Right ventricle myocardium superior (tissue), 1 donor: ENCODE measurements around the gene PTPRG. TPM values are rescaled to one million over a fixed set of nuclear protein-coding genes. Genes with fewer than 3 reads are reported as not detected.

Experiments used
- ATAC-seq: fragments of 200-7000 bp; cut with Tn5 transposase; one replicate; pipeline ENCODE4 v1.9.1; 2020; ENCODE audit warnings: mild to moderate bottlenecking; ENCODE audit not compliant: poor library complexity
- DNase-seq: peaks from one replicate; pipeline ENCODE4 v3.0.0-alpha.2; 2020
- intact Hi-C: fragments of 100-400 bp; cut with DNase I; formaldehyde crosslinking; loops from one replicate; pipeline ENCODE4 v1.11.2; 2022
- total RNA-seq: library from RNA; stranded (reverse); fragmentation: NEBNext Ultra II Directional; extraction: Animal tissue kit (Norgen Biotek cat#: 25700); gene quantifications from one replicate; pipeline ENCODE4 v1.2.1, GENCODE V29; 2021
- donor health status: DM: no; HTN: yes; CAD: no; lungs with severe emphysema.

The PTPRG gene
- total RNA-seq, 1 donor from 2014 or later: 29.7 TPM

- ATAC-seq: no peak
- intact Hi-C loops: no loop called here
- no peak for DNase-seq
These were observed 258.5 kb downstream of the PTPRG start for GRCh38 chr3:61819861-61820260.

- intact Hi-C loops: no loop called here
- no peak for ATAC-seq
These were observed 259.1 kb downstream of the PTPRG start for GRCh38 chr3:61820306-61820992.

GRCh38 chr3:61821823-61822251, 260.5 kb downstream of the PTPRG start:
- DNase-seq: no peak
- intact Hi-C loops: no loop called here
- peak; percentile 52 for ATAC-seq

More at GRCh38 chr3:61820306-61820992, 259.1 kb downstream of the PTPRG start:
- DNase-seq: no peak

- DNase-seq (no peak), ATAC-seq (no peak)
- intact Hi-C loops: no loop called here
These were observed 261.2 kb downstream of the PTPRG start for GRCh38 chr3:61822588-61822987.

- DNase-seq: no peak
- intact Hi-C loops: no loop called here
- ATAC-seq: no peak
These were observed 263.3 kb downstream of the PTPRG start for GRCh38 chr3:61824553-61825135.

GRCh38 chr3:61826161-61826560, 264.8 kb downstream of the PTPRG start:
- intact Hi-C loops: no loop called here
- DNase-seq (no peak), ATAC-seq (no peak)

DNA sequence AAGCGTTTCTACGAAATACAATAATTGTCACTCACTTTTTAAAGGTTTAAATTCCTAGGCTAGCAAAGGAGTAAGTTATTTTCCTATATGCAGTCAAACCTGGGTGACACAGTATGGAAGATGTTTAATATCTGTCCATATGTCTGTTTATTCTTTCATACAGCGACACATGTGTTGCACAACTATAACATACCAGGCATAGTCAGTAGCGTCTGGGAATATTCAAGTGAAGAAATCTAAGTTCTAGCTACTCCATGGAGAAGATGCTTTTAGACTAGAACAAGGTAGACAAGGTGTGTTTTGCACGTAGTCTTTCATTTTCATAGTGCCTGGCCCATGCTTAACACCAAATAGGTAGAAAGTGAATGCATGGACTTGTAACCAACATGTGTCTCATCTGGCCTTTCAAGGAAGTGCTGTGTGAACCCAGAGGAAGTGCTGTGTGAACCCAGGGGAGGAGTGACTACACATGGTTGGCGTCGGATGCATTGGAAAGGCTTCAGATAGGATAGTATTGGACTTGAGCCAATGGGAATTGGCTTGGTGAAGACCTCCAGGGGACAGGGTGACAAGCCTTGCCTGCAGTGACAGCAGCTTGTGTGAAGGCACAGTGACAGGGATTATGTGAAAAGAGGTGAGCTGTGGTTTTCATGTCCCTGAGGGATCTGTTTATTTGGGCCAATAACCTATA, 267.0 kb downstream of the PTPRG start:
- intact Hi-C loops: no loop called here
- ATAC-seq (peak; percentile 73), DNase-seq (no peak)

GRCh38 chr3:61828880-61829721, 267.7 kb downstream of the PTPRG start:
- ATAC-seq (peak; percentile 58), DNase-seq (no peak)
- intact Hi-C loops: no loop called here

DNA sequence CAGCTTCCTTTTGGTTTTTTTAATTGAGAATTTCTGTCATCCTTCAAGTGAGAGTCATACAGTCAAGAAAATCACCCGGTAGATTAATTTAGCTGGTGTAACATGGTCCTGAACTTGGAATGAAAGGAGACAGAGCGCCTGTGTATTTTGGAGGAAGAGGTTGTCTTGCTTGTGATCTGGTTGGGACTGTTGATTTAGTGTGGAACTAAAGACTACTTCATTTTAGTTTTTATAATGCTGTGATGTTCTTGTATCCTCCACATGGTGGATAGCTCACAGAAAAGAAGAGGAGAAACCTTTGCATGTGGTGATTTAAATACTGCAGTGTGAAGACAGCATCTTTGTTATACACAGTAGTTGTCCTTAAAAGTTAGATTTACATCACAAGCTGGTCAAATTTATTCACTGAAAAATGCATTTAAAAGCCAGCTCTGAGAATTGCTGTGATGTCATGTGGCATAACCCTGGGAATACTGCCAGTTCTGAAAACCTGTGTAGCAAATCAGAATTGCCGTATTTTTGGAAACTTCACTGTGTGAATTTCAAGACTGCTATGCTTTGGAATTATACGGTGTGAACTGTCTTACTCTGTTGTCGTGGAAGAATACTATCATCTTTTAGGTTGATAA, 268.5 kb downstream of the PTPRG start:
- ATAC-seq: peak; percentile 38
- no peak for DNase-seq
- intact Hi-C loops: no loop called here

DNA sequence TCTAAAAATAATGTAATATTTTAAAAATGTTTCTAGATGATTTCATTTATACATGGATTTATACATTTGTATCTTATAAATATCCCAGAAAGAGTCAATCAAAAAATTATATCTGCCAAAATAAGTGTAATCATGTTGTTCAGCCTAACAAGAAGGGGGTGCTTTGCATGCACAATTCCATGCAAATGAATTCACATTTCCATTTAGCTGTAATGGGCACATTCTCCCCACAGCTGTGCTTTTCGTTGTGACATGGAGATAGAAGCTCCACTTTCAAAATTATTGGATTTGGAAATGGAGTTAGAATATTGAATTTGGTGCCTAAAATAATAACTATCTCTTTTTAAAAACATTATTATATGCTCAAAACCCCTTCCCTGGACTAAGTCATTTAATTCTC, 270.6 kb downstream of the PTPRG start:
- DNase-seq: no peak
- intact Hi-C loops: no loop called here
- ATAC-seq: no peak

DNA sequence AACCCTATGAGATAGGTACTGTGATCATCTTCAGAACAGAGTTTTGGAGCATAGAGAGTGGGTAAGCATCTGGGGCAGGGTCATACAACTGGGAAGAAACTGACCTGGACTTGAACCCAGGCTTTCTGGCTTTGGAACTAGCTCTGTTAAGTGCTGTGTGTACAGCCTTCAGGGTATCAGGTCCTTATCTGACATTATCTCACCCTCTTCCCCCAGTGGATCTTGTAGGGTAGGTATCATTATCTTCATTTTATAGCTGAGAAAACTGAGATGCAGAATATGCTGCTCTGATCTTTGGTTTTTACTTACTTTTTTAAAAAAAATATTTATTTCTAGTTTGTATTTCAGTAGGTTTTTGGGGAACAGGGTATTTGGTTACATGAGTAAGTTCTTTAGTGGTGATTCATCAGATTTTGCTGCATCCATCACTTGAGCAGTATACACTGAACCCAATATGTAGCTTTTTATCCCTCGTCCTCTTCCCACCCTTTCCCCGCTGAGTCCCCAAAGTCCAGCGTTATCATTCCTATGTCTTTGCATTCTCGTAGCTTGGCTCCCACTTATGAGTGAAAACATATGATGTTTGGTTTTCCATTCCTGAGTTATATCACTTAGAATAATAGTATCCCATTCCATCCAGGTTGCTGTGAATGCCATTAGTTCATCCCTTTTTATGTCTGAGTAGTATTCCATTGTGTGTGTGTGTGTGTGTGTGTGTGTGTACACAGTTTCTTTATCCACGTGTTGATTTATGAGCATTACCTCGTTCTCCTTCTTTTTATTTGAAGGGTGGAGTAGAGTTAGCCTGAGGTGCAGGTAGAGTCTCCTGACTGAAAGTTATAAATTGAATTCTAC, 271.2 kb downstream of the PTPRG start:
- DNase-seq (no peak), ATAC-seq (no peak)
- intact Hi-C loops: no loop called here

- DNase-seq (no peak), ATAC-seq (no peak)
- intact Hi-C loops: no loop called here
These were observed 277.9 kb downstream of the PTPRG start for GRCh38 chr3:61839256-61839655.

DNA sequence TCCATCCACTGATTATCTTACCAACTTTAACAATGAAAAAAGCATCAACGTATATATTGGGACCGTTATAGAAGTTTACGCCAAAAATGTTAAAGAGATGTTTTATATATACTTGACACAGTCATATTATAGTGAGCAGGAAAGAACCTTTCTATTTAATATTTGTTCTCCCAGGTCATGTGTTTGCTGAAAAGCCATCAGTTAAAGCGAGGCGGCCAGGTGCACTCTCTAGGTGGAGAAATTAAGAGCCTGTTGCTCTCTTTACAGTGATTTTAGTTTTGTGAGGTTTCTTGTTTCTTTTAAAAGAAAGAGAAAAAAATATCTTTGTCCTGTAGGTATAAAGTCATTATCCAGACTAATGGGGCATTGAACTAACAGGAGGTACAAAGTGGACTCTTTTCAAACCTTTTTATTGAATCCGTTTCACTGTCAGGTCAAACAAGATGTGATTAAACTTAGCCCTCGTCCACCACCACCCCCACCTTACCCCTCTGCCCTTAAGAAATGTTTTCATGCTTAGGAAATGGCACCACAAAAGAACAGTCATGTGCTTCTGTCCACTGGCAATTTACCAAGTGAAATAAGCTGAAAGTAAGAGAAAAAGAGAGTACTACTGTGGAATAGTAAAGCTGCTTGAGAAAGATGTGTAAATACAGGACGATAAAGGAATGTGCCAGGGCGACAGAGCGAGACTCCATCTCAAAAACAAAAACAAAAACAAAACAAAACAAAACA, 279.9 kb downstream of the PTPRG start:
- DNase-seq: no peak
- intact Hi-C loops: no loop called here

DNA sequence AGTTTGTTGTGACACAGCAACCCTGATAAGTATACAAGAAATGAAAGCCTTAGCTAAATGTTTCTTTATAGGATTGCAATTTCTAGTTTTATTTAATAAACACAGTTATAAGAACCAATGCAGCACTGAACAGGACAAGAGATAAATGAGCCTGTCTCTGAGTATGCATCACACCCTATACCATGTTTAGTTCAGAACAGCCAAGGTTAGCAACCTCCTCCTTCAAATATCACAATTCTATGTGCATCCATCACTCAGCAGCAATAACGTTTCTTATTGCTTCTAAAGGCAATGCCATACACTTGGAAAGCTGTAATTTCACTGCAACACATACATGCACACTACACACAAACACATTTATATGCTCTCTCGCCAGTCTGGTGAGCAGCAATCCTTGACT, 280.6 kb downstream of the PTPRG start:
- ATAC-seq (no peak), DNase-seq (no peak)
- intact Hi-C loops: no loop called here

More for the DNA sequence above, 279.9 kb downstream of the PTPRG start:
- peak; percentile 47 for ATAC-seq

DNA sequence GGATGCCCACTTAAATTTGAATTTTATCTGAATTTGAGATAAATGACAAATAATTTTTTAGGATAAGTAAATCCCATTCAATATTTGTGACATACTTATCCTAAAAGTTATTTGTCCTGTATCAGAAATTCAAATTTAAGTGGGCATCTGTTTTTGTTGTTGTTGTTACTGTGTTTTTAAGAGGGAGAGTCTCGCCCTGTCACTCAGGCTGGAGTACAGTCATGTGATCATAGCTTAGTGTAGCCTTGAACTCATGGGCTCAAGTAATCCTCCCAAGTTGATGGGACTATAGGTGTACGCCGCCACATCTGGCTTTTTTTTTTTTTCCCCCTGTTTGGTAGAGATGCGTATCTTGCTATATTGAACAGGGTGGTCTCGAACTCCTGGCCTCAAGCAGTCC, 283.0 kb downstream of the PTPRG start:
- ATAC-seq (no peak), DNase-seq (no peak)
- intact Hi-C loops: no loop called here

DNA sequence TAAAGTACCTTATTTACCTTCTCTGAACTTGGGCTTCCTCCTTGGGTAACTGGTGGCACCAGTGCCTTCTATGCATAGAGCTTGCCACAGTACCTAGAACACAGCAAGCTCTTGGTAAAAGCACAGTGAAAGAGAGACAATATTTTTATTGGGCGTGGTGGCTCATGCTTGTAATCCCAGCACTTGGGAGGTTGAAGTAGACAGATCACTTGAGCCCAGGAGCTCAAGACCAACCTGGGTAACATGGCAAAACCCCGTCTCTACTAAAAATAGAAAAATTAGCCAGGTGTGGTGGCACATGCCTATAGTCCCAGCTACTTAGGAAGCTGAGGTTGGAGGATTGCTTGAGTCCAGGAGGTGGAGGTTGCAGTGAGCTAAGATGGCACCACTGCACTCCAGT, 285.1 kb downstream of the PTPRG start:
- ATAC-seq (no peak), DNase-seq (no peak)
- intact Hi-C loops: no loop called here

- intact Hi-C loops: no loop called here
- DNase-seq (peak; percentile 80), ATAC-seq (peak; percentile 91)
These were observed 286.6 kb downstream of the PTPRG start for GRCh38 chr3:61847784-61848462.
